ENCODE measurements around the gene CHAD. TPM values are rescaled to one million over a fixed set of nuclear protein-coding genes. Genes with fewer than 3 reads are reported as not detected.

The CHAD gene, protein sequence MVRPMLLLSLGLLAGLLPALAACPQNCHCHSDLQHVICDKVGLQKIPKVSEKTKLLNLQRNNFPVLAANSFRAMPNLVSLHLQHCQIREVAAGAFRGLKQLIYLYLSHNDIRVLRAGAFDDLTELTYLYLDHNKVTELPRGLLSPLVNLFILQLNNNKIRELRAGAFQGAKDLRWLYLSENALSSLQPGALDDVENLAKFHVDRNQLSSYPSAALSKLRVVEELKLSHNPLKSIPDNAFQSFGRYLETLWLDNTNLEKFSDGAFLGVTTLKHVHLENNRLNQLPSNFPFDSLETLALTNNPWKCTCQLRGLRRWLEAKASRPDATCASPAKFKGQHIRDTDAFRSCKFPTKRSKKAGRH
- total RNA-seq: not detected in 2 replicates

DNA sequence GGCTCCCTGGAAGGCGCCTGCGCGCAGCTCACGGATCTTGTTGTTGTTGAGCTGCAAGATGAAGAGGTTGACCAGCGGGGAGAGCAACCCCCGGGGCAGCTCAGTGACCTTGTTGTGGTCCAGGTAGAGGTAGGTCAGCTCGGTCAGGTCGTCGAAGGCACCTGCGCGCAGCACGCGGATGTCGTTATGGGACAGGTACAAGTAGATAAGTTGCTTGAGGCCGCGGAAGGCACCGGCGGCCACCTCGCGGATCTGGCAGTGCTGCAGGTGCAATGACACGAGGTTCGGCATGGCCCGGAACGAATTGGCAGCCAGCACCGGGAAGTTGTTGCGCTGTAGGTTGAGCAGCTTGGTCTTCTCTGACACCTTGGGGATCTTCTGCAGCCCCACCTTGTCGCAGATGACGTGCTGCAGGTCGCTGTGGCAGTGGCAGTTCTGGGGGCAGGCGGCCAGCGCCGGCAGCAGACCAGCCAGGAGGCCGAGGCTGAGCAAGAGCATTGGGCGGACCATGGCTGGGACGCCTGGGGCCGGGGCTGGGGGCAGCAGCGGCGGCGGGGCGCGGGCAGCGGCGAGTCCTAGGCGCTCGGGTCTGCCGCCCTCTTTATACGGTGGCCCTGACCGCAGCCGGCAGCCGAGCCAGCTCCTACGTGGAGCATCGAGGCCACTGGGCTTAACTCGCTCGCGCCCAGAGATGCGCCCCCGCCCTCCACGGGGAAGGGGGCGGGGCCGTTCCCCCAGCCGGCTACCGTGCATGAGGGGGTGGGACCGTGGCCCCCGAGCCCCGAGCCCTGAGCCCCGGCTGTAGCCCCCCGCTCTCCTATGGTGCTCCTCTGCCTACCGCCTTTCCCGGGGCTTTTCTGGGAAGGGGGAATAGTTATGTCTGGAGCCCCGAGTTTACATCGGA lies at the start of gene CHAD:
Gene CHAD (minus strand): TSS at position 577 of the 904 bp plus-strand sequence. CDS start 67 bp downstream, at position 510.

DNA sequence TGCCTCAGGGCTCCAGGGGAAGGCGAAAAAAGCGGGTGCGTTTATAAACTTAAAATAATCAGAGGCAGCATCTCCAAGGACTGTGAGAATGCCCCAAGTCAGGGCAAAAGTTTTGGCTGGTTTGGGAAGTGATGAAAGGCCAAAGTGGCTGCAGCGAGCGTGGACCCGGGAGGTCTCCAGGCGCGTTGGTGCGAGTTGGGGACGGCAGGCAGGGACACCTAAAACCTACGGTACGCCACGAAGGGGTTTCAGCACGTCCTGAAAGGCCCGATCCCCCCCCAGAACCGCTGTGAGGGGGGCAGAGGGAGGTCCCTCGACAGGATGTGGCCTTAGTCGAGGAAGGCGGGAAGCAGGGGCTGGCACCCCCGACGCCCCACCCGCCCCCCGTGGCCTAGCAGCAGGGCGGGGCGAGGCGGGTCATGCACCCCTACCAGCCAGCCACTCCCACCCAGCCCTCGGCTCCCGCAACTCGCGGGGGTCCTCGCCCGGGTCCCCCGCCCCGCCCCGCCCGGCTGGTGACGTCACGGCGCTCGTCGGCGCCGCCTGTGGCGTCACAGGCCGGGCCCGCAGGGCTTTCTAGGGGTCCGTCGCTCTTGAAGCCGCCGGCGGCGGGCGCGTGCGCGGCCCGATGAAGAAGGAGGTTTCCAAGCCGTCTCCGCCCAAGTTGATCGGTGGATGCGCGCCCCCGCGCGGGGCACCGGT lies 39.3 kb upstream of the CHAD start, which contains the start of gene MYCBPAP:
Gene MYCBPAP (plus strand): TSS at position 569 of the 702 bp plus-strand sequence. CDS start 236 bp downstream, outside the sequence.

DNA sequence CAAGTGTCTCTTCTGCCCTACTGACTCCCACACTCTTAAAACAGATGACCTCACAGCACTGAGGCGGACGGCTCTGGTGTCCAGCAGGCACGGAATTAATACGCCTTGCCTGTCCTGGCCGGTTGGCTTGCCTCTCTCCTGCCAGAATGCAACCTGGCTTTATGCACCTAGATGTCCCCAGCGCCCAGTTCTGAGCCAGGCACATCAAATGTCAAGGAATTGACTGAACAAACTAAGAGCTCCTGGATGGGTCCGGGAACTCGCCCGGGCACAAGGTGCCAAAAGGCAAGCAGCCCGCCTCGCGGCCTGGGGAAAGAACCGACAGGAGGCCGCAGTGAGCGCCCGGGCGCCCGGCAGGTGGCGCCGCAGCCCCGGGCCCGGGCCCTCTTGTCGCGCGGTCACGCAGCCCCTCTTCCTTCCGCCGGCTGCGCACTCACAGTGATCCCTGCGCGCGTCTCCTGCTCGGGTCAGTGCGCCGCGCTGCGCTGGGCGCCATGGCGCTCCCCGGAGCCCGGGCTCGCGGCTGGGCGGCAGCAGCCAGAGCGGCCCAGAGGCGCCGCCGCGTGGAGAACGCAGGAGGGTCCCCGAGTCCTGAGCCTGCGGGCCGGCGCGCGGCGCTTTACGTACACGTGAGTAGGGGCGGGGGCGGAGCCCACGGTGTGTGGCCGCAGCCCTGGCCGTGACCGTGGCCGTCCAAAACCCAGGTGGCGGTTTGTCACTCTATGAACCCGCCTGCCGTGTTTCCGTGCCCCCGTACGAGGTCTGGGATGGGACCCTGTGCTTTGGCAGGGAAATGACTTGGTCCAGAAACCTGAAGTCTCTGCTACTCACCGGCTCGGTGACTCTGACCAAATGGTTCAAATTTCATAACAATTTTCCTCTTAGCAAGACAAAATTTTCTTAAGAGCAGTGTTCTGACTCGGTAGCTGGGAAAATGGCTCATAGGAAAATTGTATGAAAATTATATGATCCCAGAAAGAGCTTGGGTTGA lies 10.0 kb upstream of the CHAD start, which contains the start of gene RSAD1:
Gene RSAD1 (plus strand): TSS at position 470 of the 991 bp plus-strand sequence. CDS start 25 bp downstream, at position 495.

DNA sequence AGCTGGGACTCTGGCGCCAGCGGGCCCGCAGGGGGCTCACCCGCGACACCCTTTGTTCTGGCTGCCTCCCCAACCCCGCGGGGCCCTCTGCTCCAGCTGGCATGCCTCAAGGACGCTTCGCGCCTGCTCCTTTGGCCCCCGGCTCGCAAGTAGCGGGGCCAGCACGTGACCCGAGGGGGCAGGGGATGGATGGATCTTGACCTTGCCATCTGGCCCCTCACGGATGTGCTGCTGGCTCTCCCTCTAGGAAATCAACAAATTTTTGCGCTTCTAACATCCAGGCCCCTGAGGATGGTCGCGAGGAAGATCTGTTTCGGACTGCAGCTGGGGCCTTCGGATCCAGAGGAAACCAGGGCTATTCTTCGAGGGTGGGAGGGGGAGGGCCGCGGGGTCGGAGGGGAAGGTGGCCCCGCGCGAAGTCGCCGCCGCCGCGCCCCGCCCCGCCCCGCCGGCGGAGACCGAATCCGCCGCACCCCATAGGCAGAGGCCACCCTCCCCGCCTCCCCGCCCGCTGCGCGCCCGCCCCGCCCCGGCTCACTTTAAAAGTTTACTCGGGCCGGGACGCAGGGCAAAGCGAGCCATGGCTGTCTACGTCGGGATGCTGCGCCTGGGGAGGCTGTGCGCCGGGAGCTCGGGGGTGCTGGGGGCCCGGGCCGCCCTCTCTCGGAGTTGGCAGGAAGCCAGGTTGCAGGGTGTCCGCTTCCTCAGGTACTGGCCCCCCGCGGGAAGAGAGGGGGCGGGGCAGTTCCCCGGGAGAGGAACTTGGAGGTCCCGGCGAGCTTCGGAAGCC lies 42.8 kb downstream of the CHAD start, which contains the start of gene ACSF2:
Gene ACSF2 (plus strand): TSS at position 537 of the 790 bp plus-strand sequence. CDS start 44 bp downstream, at position 581.

Other genes with a start within 250 kb of the CHAD start
- 0.09 TPM in 1 of 2 replicates, not detected in the other for gene TMEM92, start 194.4 kb downstream of the CHAD start, total RNA-seq
- gene XYLT2, start 122.8 kb downstream of the CHAD start, total RNA-seq: 65.6 and 108 TPM in 2 replicates
- gene MRPL27, start 95.7 kb downstream of the CHAD start, total RNA-seq: 26.2 and 56.7 TPM in 2 replicates
- gene EME1, start 95.7 kb downstream of the CHAD start, total RNA-seq: 0.59 and 4.3 TPM in 2 replicates
- gene LRRC59, start 71.4 kb downstream of the CHAD start, total RNA-seq: 157 and 297 TPM in 2 replicates
- 28.2 and 28.5 TPM in 2 replicates for gene ACSF2, start 42.7 kb downstream of the CHAD start, total RNA-seq
- gene RSAD1, start 10.0 kb upstream of the CHAD start, total RNA-seq: 17.7 and 27.3 TPM in 2 replicates
- gene MYCBPAP, start 39.6 kb upstream of the CHAD start, total RNA-seq: 0.59 and 0.74 TPM in 2 replicates
- gene EPN3, start 63.9 kb upstream of the CHAD start, total RNA-seq: 0.30 TPM in 1 of 2 replicates, not detected in the other
- 54.0 and 82.4 TPM in 2 replicates for gene SPATA20, start 78.3 kb upstream of the CHAD start, total RNA-seq
- 0.05 TPM in 1 of 2 replicates, not detected in the other for gene CACNA1G, start 91.8 kb upstream of the CHAD start, total RNA-seq
- gene ABCC3, start 166.0 kb upstream of the CHAD start, total RNA-seq: 5.6 and 9.1 TPM in 2 replicates
- 24.1 and 32.2 TPM in 2 replicates for gene ANKRD40, start 239.0 kb upstream of the CHAD start, total RNA-seq

All from smooth muscle cell of the umbilical artery (primary cell).